Loucy (cell line): Measurements from ENCODE around the gene LCA5L.

Experiments used
- CTCF ChIP-seq: fragments of 200-600 bp; sonication (generic); conservative IDR thresholded peaks from 2 replicates; pipeline ENCODE4 v1.5.1; 2014; ENCODE audit warnings: mild to moderate bottlenecking, antibody characterized with exemption, low read length
- EZH2phosphoT487 ChIP-seq: fragments of 200-600 bp; IDR thresholded peaks from 2 replicates; pipeline ENCODE4 v1.6.1; 2018; ENCODE audit warnings: antibody characterized with exemption, mild to moderate bottlenecking, moderate library complexity, borderline replicate concordance

- TF ChIP-seq CTCF = no peak
- no peak for TF ChIP-seq EZH2phosphoT487
Observed at GRCh38 chr21:39390212-39390765, 55.3 kb downstream of the LCA5L start.
